OCI-LY7 (cell line): Measurements from ENCODE around the gene RNF213. TPM values are rescaled to one million over a fixed set of nuclear protein-coding genes. Genes with fewer than 3 reads are reported as not detected.

ENCODE experiments used
- BruUV-seq: library from RNA; stranded (reverse); fragments of 400-500 nt; replicated peaks from 2 replicates; lab custom pipeline; 2021; lab: Mats Ljungman, UMichigan
- CTCF ChIA-PET: fragments of 300-600 bp; sonication (Branson Sonifier 250); formaldehyde crosslinking; loops from one replicate; lab custom pipeline; 2022; ENCODE audit warnings: antibody characterized with exemption; ENCODE audit not compliant: unreplicated experiment; lab: Charles Lee
- POLR2A ChIA-PET: fragments of 300-600 bp; sonication (Branson Sonifier 250); formaldehyde crosslinking; loops from one replicate; lab custom pipeline; 2022; ENCODE audit warnings: antibody characterized with exemption; lab: Charles Lee
- DNase-seq: peaks from one replicate; pipeline ENCODE4 v3.0.0-alpha.2; 2015; ENCODE audit warnings: low spot score
- H2AFZ ChIP-seq: fragments of 200-600 bp; sonication (generic), shearing (Covaris generic); 2 replicates; pipeline ENCODE4 v1.6.1; 2014; ENCODE audit warnings: mild to moderate bottlenecking, antibody characterized with exemption, low read length, moderate library complexity
- H3K27ac ChIP-seq: fragments of 200-600 bp; sonication (generic); 2 replicates; pipeline ENCODE4 v1.5.1; 2014; ENCODE audit warnings: mixed run types, low read depth, mild to moderate bottlenecking, moderate library complexity, low read length, inconsistent platforms; ENCODE audit not compliant: poor library complexity, severe bottlenecking
- H3K36me3 ChIP-seq: fragments of 200-600 bp; sonication (generic); 2 replicates; pipeline ENCODE4 v1.6.1; 2014; ENCODE audit warnings: mild to moderate bottlenecking, antibody characterized with exemption, low read length, moderate library complexity, mixed read lengths; ENCODE audit not compliant: insufficient read depth
- H3K4me1 ChIP-seq: fragments of 200-600 bp; sonication (generic); 2 replicates; pipeline ENCODE4 v1.5.1; 2014; ENCODE audit warnings: mild to moderate bottlenecking, low read length; ENCODE audit not compliant: insufficient read depth, poor library complexity, severe bottlenecking
- H3K4me2 ChIP-seq: fragments of 200-600 bp; sonication (generic); 2 replicates; pipeline ENCODE4 v1.6.1; 2014; ENCODE audit warnings: mild to moderate bottlenecking, low read length
- H3K4me3 ChIP-seq: fragments of 200-600 bp; sonication (generic); 2 replicates; pipeline ENCODE4 v1.5.1; 2014; ENCODE audit warnings: mild to moderate bottlenecking, low read depth, low read length; ENCODE audit not compliant: poor library complexity, severe bottlenecking
- H3K79me2 ChIP-seq: fragments of 200-600 bp; sonication (generic); 2 replicates; pipeline ENCODE4 v1.6.1; 2016; ENCODE audit warnings: low read depth, mild to moderate bottlenecking, low read length, moderate library complexity, mixed read lengths; ENCODE audit not compliant: insufficient read depth
- H3K9me2 ChIP-seq: fragments of 200-600 bp; sonication (generic); 2 replicates; pipeline ENCODE4 v1.6.1; 2016; ENCODE audit warnings: mild to moderate bottlenecking, low read length, mixed read lengths; ENCODE audit not compliant: insufficient read depth
- H3K9me3 ChIP-seq: fragments of 200-600 bp; sonication (generic); 2 replicates; pipeline ENCODE4 v1.6.1; 2014; ENCODE audit warnings: mild to moderate bottlenecking, mixed run types, low read length, mixed read lengths
- H4K20me1 ChIP-seq: fragments of 200-600 bp; sonication (generic); 2 replicates; pipeline ENCODE4 v1.6.1; 2014; ENCODE audit warnings: mild to moderate bottlenecking, antibody characterized with exemption, low read length, moderate library complexity, mixed read lengths; ENCODE audit not compliant: insufficient read depth
- CTCF ChIP-seq: fragments of 200-600 bp; sonication (generic); conservative IDR thresholded peaks from 2 replicates; pipeline ENCODE4 v1.5.1; 2014; ENCODE audit warnings: mild to moderate bottlenecking, antibody characterized with exemption, low read length, moderate library complexity, mixed read lengths
- EZH2phosphoT487 ChIP-seq: fragments of 200-600 bp; sonication (generic); IDR thresholded peaks from 2 replicates; pipeline ENCODE4 v1.6.1; 2018; ENCODE audit warnings: low read depth, borderline replicate concordance, mild to moderate bottlenecking, mixed run types, antibody characterized with exemption, low read length, moderate library complexity, mixed read lengths
- intact Hi-C: fragments of 100-400 bp; cut with micrococcal nuclease; formaldehyde crosslinking; loops from one replicate; pipeline ENCODE4 v1.10.0; 2022; ENCODE audit not compliant: unreplicated experiment
- total RNA-seq, 2 experiments: library from RNA; depleted of rRNA in 1 of 2; stranded (reverse); fragments of >200 nt in 1 of 2; shearing (Covaris generic) in 1 of 2; gene quantifications; 2 replicates each; pipeline ENCODE4 v1.2.3, GENCODE V29; 2014 to 2022

The RNF213 gene
- total RNA-seq, 2 experiments from 2014 or later, result 58.8 to 68.6 TPM

DNA sequence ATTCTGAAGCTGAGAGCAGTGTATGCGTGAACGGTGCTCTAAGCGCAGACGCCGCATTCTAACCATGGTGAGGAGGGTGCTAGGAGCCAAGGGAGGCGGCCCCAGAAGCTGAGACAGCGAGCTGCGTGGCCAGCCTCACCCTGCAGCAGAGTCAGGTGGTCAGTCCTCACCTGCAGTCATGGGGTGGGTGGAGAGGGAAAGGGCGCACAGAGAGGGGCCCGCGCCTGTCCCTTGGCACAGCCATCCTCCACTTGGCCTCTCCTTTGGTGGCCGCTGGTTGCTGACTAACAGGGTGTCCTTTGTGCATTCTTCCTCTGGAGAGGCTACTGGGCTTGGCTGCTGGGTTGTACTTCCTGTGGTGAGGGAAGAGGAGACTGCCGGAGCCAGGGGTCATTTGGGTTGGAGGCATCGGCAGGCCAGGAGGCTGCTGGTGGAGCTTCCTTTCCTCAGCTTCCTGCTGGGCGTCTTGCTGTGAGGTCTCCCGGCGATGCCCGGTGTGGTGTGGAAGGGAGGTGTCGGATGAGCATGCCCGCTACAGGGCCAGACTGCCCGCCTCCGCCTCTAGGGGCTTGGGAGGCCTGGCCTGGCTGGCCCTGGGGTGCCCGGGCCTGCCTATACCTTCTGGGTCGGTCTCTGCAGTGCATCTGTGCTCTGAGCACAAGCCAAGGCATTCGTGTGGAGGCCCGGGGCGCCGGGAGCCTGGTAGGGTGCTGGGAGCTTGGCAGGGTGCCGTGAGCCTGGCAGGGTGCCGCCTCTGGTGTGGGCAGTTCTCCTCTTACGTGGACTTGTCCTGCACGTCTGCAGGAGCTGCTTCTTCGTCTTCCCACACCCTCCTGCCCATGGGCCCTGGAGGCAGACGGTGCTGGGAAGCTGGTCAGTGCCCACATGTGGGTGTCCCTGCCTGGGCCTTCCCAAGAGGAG is 17.4 kb downstream of the RNF213 start:
- POLR2A ChIA-PET, result no interaction called here
- Histone ChIP-seq H4K20me1 (no peaks in the 10 kb centered on the region), H2AFZ (no peak overlapping the region), H3K27ac (no peak overlapping the region), H3K4me2 (no peak overlapping the region), H3K36me3 (no peaks in the 10 kb centered on the region), H3K4me1 (peaks cover 6% of the 10 kb centered on the region), H3K9me2 (no peaks in the 10 kb centered on the region), H3K4me3 (no peak overlapping the region), H3K9me3 (no peaks in the 10 kb centered on the region), H3K79me2 (no peaks in the 10 kb centered on the region)
- intact Hi-C loops, result no loop called here
- CTCF ChIA-PET, result no interaction called here
- no peak for TF ChIP-seq CTCF
- no peak for TF ChIP-seq EZH2phosphoT487
- no peak for DNase-seq
- BruUV-seq, result no TSS peak

- Histone ChIP-seq H3K79me2 (no peaks in the 10 kb centered on the region), H4K20me1 (no peaks in the 10 kb centered on the region), H3K27ac (no peak overlapping the region), H3K4me3 (no peak overlapping the region), H3K9me3 (no peaks in the 10 kb centered on the region), H2AFZ (no peak overlapping the region), H3K9me2 (no peaks in the 10 kb centered on the region), H3K36me3 (no peaks in the 10 kb centered on the region), H3K4me1 (peaks cover 7% of the 10 kb centered on the region), H3K4me2 (no peak overlapping the region)
- DNase-seq, result no peak
- POLR2A ChIA-PET, result no interaction called here
- TF ChIP-seq CTCF (no peak), EZH2phosphoT487 (no peak)
- intact Hi-C loops, result no loop called here
- no TSS peak for BruUV-seq
- CTCF ChIA-PET, result no interaction called here
Measured at GRCh38 chr17:80279895-80280294, 19.2 kb downstream of the RNF213 start.

DNA sequence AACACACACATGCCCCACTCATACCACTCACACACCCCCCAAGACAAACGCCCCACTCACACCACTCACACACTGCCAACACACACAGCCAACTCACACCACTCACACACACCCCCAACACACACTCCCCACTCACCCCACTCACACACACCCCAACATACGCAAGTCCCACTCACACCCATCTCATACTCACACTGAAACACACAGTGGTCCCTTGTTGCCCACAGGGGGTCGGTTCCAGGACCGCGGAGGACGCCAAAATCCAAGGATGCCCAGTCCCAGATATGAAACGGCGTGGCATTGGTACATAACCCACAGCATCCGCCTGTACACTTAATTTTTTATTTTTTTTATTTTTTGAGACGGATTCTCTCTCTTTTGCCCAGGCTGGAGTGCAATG is 20.9 kb downstream of the RNF213 start:
- Histone ChIP-seq H3K9me2 (no peaks in the 10 kb centered on the region), H3K27ac (no peak overlapping the region), H3K9me3 (no peaks in the 10 kb centered on the region), H3K4me1 (peaks cover 7% of the 10 kb centered on the region), H3K79me2 (no peaks in the 10 kb centered on the region), H3K4me2 (no peak overlapping the region), H3K4me3 (no peak overlapping the region), H2AFZ (no peak overlapping the region), H4K20me1 (no peaks in the 10 kb centered on the region), H3K36me3 (no peaks in the 10 kb centered on the region)
- TF ChIP-seq CTCF (no peak), EZH2phosphoT487 (no peak)
- CTCF ChIA-PET, result no interaction called here
- intact Hi-C loops, result no loop called here
- BruUV-seq, result no TSS peak
- POLR2A ChIA-PET, result interaction anchor here (0.6 kb wide), 2 partner anchors 48 to 1260 kb away, joined by 3 read pairs; no protein-coding TSS in a partner anchor
- no peak for DNase-seq
